RCC 7860 (cell line): ENCODE data around the gene JUN.
"Not testable (repeated sequence)": the region's sequence is repeated elsewhere in the genome, so short reads cannot be mapped to it uniquely, and the experiment has no call there.

Experiments
- DNase-seq: peaks from one replicate; pipeline ENCODE4 v3.0.0-alpha.2; 2015; ENCODE audit warnings: low spot score
- FAIRE-seq: peaks from 2 replicates; lab custom pipeline; 2012; peaks lifted over from hg19 to GRCh38; lab: Jason Lieb, UNC

JUN gene

GRCh38 chr1:58809325-58810010 lies 25.6 kb upstream of the JUN start:
- no peak for FAIRE-seq
- DNase-seq, result no peak

GRCh38 chr1:58808077-58808476 lies 24.2 kb upstream of the JUN start:
- FAIRE-seq (no peak), DNase-seq (no peak)

GRCh38 chr1:58805716-58806571 lies 22.1 kb upstream of the JUN start:
- DNase-seq (no peak), FAIRE-seq (no peak)

DNA sequence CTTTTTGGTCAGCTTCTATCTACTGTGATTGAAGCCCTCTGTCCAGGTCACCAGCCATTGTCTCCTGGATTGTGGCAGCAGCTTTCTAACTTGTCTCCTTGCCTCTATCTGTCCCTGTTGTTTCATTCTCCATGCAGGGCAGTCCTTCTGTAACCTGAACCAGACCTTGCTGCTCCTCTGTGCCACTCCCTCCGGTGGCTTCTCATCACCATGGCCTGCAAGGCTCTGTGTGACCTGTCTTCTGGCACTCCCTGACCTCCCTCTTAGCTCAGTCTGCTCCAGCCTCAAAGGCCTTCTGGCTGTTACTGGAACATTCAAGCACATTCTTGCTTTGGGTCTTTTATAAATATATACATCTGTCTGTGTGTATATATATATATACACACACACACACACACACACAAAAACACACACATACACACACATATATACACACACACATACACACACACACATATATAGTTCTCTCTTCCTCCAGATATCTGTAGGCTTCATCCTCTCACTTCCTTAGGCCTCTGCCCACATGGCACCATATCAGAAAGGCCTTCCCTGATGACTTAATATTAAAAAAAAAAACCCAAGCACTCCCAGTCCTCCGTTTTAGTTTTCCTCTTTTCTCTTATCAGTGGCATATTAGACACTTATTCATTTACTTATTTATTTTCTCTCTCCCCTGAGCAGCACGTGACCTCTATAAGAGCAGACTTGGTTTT lies 21.2 kb upstream of the JUN start:
- FAIRE-seq (no peak), DNase-seq (no peak)

GRCh38 chr1:58803858-58804257 lies 20.0 kb upstream of the JUN start:
- FAIRE-seq (no peak), DNase-seq (no peak)

DNA sequence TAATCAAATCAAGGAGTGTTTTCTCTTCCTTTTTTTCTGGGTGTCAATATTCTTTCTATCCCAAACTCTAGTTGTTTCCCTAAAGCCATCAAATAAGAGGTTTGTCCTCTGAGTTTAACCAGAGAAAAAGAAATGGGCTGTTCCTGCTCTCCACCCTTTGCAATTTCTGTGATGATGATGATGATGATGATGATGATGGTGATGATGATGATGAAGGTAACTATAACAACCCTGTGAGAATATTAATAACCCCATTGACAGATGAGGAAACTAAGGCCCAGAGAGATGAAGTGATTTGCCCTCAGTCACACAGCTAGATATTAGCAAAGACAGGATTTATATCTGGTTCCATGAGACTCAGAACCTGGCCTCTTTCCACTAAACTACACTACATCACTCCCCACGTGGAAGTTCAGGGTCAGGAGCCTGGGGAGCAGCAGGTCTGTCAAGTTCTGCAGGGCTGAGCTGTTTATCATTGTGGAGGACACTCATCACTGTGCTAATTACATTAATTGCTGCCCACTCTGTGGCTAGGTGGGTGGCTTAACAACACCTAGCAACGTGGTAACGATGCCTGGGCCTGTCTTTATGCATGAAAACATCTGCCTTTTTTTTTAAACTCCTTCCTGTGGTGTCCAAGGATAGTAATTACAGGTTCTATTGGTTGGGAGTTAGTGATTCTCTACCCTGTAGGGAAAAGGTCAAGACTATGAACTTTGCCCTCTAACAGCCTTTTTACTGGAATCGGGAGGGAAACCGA lies 19.0 kb upstream of the JUN start:
- FAIRE-seq, result no peak

GRCh38 chr1:58801286-58801685 lies 17.4 kb upstream of the JUN start:
- FAIRE-seq, DNase-seq: not testable (repeated sequence)

More for the DNA sequence above, 19.0 kb upstream of the JUN start:
- no peak for DNase-seq

- FAIRE-seq, result no peak
- no peak for DNase-seq
Measured at GRCh38 chr1:58799650-58800049, 15.8 kb upstream of the JUN start.

GRCh38 chr1:58798910-58799442 lies 15.1 kb upstream of the JUN start:
- FAIRE-seq (no peak), DNase-seq (no peak)

- FAIRE-seq (no peak), DNase-seq (no peak)
Measured at GRCh38 chr1:58796416-58796815, 12.6 kb upstream of the JUN start.

DNA sequence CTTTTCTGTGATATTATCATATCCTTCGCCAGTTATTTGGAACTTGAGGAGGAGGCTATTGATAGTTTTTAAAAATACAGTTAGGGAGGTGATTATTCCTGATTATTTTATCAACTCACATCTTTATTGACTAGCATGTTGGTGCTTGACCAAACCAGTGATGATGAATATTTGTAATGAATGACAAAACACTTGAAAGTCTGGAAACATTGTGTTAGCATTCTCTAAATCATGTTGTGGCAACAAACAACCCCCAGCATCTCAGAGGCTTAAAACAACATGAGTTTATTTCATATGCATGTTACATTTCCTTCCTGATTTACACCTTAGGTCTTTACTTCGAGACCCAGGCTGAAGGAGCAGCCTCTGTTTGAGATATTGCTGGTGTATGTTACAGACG lies 10.7 kb upstream of the JUN start:
- DNase-seq (no peak), FAIRE-seq (no peak)

GRCh38 chr1:58792846-58793245 lies 9.0 kb upstream of the JUN start:
- DNase-seq (no peak), FAIRE-seq (no peak)

DNA sequence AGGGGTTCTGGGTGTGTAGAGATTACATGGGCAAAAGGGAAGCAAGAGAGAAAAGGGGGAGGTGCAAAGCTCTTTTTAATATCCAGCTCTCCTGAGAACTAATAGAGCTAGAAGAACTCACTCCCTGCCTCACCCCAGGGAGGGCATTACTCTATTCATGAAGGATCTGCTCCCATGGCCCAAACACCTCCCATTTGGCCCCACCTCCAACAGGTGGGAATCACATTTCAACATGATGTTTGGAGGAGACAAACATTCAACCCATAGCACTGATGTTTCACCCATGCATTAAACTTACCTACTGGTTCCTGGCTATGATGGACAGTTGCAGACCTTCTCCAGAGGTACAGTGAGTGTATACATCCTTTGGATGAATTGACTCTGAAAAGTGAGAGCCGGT lies 7.3 kb upstream of the JUN start:
- no peak for DNase-seq
- no peak for FAIRE-seq

- FAIRE-seq (no peak), DNase-seq (no peak)
Measured at GRCh38 chr1:58789996-58790660, 6.3 kb upstream of the JUN start.

DNA sequence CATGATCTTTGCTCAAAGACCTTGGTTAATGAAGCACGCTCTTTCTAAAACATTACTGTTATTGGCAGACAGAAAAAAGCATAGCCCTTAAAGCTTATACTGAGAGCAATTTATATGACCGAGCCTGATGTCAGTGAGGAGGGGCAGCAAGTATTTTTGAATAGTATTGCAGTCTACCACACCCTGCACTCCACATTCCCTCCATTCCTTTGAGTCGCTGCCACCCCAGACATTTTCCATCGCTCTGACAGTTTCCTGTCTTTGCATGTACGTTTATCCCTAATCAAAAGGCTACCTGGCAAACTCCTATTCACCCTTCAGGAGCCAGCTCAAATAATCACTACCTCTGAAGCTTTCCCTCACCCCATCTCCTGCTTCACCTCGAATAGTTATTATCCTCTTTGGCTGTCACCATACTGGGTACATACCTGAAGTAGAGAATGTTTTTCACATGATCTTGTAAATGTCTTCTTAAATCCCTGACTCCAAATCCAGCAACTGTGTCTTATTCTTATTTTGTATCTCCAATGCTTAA lies 5.5 kb upstream of the JUN start:
- DNase-seq (no peak), FAIRE-seq (no peak)

DNA sequence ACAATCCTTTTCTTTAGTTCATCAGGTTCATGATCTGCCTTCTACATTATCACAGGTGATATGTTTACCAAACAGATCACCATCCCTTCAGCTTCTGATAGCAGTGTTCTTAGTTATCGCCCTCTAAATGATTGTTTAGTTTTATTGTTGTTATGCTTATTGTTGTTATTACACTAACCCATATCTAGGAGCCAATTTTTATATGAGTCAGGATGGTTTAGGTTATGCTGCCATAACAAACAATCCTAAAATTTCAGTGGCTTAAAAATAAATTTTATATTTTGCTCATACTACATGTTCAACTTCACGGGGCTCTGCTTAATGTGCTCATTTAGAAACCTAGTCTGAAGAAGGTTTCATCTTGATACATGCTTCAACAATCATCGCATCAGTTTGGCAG lies 4.4 kb upstream of the JUN start:
- DNase-seq, result no peak

GRCh38 chr1:58786927-58787245 lies 3.0 kb upstream of the JUN start:
- FAIRE-seq (no peak), DNase-seq (no peak)

More for the DNA sequence above, 4.4 kb upstream of the JUN start:
- FAIRE-seq, result no peak

DNA sequence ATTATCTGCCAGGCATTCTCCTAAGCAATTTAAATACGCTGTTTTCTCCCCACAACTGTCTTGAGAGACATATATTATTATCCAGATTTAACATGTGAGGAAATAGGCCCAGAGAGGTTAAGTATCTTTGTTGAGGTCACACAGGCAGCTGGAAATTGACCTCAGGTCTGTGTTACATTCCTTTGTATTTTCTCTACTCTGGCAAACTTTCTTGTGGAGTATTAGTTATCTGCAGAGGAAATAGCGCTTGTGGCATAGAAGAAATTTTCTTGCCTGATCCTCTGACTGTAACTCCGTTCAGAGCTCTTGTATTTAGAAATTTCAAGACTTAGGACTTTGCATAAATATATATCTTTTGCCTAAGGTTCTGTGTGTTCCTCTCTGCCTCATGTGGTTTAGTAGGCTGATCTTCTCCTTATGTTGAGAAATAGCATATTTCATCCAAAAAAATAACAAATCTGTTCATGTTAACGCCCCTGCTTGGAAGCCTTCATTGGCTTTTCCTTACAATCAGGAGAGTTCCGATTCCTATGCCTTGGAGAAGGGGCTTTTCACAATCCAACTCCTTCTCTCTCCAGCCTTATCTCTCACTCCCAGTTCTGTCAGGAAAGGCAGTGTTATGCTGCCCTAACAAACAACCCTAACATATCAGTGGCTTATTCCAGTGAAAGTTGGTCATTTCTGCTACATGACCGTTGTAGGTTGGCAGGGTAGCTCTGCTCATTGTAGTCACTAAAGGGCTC lies 2.5 kb upstream of the JUN start:
- no peak for DNase-seq
- FAIRE-seq, result no peak

DNA sequence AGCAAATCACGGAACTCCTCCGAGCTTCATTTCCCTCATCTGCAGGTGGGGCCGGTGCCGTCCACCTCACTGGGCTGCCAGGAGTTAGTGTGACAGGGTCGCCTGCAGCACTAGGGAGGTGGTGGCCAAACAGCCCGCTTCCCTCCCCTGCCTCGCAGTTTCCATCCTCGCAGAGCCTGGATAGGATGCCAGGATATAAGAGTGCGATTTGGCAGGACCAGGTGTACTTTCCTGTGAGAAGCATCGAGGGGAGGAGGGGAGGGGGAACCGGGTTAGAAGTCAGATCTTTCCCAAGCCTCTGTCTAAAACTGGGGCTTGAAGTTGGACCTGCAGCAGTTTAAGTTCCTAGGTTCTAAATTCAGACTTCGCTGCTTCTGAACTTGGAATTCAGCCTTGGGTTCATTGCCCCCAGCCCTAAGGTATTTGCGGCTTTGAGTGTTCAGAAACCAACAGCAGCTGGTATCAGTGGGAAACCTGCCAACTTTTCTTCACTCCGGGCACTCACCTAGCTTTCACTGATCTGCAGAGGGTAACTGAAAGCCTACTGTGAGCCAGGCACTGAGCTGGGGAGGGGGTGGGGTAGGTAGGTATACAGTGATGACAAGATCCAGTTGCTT lies 1.7 kb upstream of the JUN start:
- DNase-seq (peak; percentile 74), FAIRE-seq (peak; percentile 68)
